ENCODE data around the gene HAPLN1. TPM values are rescaled to one million over a fixed set of nuclear protein-coding genes. Genes with fewer than 3 reads are reported as not detected.

HAPLN1 gene
- not detected in 2 replicates for total RNA-seq

GRCh38 chr5:83720836-83721537, at the start of gene HAPLN1:
TSS of gene HAPLN1 (minus strand) at chr5:83720855. CDS start at chr5:83673523, 47,332 bp downstream.

Other genes starting within 250 kb of the HAPLN1 start
- gene VCAN, start 249.1 kb downstream of the HAPLN1 start, total RNA-seq = 3.1 and 205 TPM in 2 replicates

Data from nasal cavity respiratory epithelium epithelial cell of viscerocranial mucosa (primary cell).